Loucy (cell line): Measurements from ENCODE around the gene KBTBD12.

Source experiments
- EZH2phosphoT487 ChIP-seq: fragments of 200-600 bp; IDR thresholded peaks from 2 replicates; pipeline ENCODE4 v1.6.1; 2018; ENCODE audit warnings: antibody characterized with exemption, mild to moderate bottlenecking, moderate library complexity, borderline replicate concordance
- TF ChIP-seq, protein P1 (sequence below): fragments of 200-600 bp; sonication (generic); conservative IDR thresholded peaks from 2 replicates; pipeline ENCODE4 v1.5.1; 2014; ENCODE audit warnings: mild to moderate bottlenecking, antibody characterized with exemption, low read length

DNA sequence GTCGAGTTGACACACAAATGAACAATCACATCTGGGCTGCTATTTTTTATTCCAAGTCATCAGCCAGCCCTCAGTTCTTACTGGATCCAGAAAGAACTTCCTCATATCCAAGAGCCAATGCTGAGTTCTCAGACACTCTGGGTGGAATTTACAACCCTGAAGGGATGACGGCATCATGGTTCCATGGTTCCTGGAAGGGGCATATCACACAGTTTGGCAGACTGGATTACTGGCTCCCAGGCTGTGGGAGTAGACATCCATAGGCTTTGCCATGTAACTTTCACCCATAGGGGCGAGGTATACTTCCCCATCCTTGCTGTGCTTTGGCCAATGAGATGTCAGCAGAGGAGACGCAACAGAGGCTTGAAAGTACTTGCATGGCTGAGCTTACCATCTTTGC is 26.9 kb upstream of the KBTBD12 start:
- TF ChIP-seq, protein P1, sequence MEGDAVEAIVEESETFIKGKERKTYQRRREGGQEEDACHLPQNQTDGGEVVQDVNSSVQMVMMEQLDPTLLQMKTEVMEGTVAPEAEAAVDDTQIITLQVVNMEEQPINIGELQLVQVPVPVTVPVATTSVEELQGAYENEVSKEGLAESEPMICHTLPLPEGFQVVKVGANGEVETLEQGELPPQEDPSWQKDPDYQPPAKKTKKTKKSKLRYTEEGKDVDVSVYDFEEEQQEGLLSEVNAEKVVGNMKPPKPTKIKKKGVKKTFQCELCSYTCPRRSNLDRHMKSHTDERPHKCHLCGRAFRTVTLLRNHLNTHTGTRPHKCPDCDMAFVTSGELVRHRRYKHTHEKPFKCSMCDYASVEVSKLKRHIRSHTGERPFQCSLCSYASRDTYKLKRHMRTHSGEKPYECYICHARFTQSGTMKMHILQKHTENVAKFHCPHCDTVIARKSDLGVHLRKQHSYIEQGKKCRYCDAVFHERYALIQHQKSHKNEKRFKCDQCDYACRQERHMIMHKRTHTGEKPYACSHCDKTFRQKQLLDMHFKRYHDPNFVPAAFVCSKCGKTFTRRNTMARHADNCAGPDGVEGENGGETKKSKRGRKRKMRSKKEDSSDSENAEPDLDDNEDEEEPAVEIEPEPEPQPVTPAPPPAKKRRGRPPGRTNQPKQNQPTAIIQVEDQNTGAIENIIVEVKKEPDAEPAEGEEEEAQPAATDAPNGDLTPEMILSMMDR = no peak
- no peak for TF ChIP-seq EZH2phosphoT487
